Thyroid gland (tissue), 4 donors: ENCODE data around the gene CLASP1. TPM values are rescaled to one million over a fixed set of nuclear protein-coding genes. Genes with fewer than 3 reads are reported as not detected.

Experiments used
- DNase-seq, 2 donors: peaks; one replicate each; pipeline ENCODE4 v3.0.0-alpha.2; 2019
- H3K27ac ChIP-seq, 3 donors: fragments of 200-600 bp; sonication (generic); 1 replicate in 2 of 3; 2 replicates in 1 of 3; pipeline ENCODE4 v1.5.1; 2016 to 2019; ENCODE audit warnings: mild to moderate bottlenecking in 1 of 3, moderate library complexity in 1 of 3
- H3K27me3 ChIP-seq: fragments of 200-600 bp; sonication (generic); one replicate; pipeline ENCODE4 v1.5.1; 2019
- H3K36me3 ChIP-seq, 2 donors: fragments of 200-600 bp; sonication (generic); one replicate each; pipeline ENCODE4 v1.5.1; 2016 to 2019
- H3K4me1 ChIP-seq, 2 donors: fragments of 200-600 bp; sonication (generic); one replicate each; pipeline ENCODE4 v1.5.1; 2017 to 2019
- H3K4me3 ChIP-seq, 3 donors: fragments of 200-600 bp; sonication (generic); replicated peaks in 1 of 3; 1 replicate in 2 of 3; 2 replicates in 1 of 3; pipeline ENCODE4 v1.5.1; 2016; ENCODE audit warnings: mild to moderate bottlenecking in 1 of 3
- H3K9me3 ChIP-seq: fragments of 200-600 bp; sonication (generic); one replicate; pipeline ENCODE4 v1.5.1; 2017
- CTCF ChIP-seq, 6 experiments: fragments of 200-600 bp in 3 of 6; fragments of 450-650 bp in 3 of 6; sonication (generic) in 3 of 6; IDR thresholded peaks; one replicate each; pipeline ENCODE4 v1.5.1; 2016 to 2019; ENCODE audit warnings: antibody characterized with exemption in 6 of 6, mild to moderate bottlenecking in 2 of 6, inconsistent platforms in 1 of 6, moderate library complexity in 1 of 6
- POLR2A ChIP-seq, 2 donors: fragments of 450-650 bp; IDR thresholded peaks; one replicate each; pipeline ENCODE4 v1.6.1; 2017; ENCODE audit warnings: antibody characterized with exemption in 2 of 2, mild to moderate bottlenecking in 2 of 2, moderate library complexity in 1 of 2
- WGBS, 2 donors: methylation state at CpG; one replicate each; pipeline ENCODE4 v1.1.5; 2017; 5-methylcytosine and 5-hydroxymethylcytosine counted together
- intact Hi-C: fragments of 100-400 bp; cut with DNase I; formaldehyde crosslinking; loops from one replicate; pipeline ENCODE4 v1.15.1; 2023
- total RNA-seq, 4 donors: library from RNA; depleted of rRNA; stranded (reverse); fragments of >200 nt; gene quantifications; one replicate each; pipeline ENCODE4 v1.2.3, GENCODE V29; 2016

Gene CLASP1
- total RNA-seq, 4 donors from 2014 or later, result 69.3 to 110 (median 98.3) TPM

- Histone ChIP-seq H3K4me3 (no peak overlapping the region), H3K27me3 (no peaks in the 10 kb centered on the region), H3K27ac (peak overlapping the region in 2 of 3 donors; percentile 35 to 39), H3K36me3 (no peaks in the 10 kb centered on the region), H3K4me1 (peaks cover 7 to 13% of the 10 kb centered on the region in 2 donors), H3K9me3 (no peaks in the 10 kb centered on the region)
- intact Hi-C loops, result no loop called here
- no peak for TF ChIP-seq POLR2A (IDR thresholded peaks at IDR 0.05)
- TF ChIP-seq CTCF (IDR thresholded peaks at IDR 0.05), result peak in 5 of 6 experiments; percentile 37 to 63 (median 51)
- 47 to 50% methylated on average over 11 of the region's 11 CpGs for WGBS, 2 donors
- peak; percentile 22 to 24 for DNase-seq
Observed at GRCh38 chr2:121596221-121597080, 52.8 kb downstream of the CLASP1 start.

DNA sequence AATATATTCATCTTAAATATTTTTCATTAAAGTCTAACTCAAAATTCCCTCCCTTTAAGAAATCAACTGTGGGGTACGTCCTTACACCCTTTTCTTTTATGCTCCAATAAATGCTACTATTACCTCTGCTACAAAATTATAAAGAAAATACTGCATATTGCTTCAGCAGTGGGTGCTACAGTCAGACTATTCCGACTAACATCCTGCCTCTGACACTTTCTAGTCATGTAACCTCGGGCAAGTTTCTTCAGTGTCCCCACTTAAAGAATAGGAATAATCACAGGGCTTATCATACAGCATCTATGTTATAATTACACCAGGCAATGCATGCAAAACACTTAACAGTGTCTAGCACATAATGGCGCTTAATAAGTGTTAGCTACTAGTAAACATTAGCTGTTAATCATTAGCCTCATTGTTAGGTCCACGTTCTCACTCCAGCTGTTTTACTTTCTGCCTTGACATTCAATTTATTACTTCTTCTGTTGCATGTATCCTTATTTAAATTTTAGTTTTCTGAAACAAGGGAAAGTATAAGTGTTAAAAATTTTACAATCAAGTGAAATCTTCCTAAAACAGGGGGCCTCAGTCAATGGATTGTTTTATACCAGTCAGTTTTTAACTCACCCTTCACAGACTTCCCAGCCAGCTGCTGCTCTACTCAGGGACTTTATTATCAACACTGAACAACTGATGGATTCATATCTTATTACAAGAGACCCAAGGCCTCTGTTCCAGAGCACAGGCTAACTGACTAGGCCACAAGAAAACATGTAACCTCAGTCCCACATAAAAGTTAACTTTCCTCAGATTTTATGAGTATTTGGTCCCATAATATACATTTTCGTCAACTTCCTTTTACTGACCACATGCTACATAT, 54.0 kb downstream of the CLASP1 start:
- no peak for DNase-seq
- H3K4me3 ChIP-seq, result no peak overlapping the region
- peaks cover 7 to 13% of the 10 kb centered on the region in 2 donors for H3K4me1 ChIP-seq
- no peaks in the 10 kb centered on the region for H3K27me3 ChIP-seq
- no peaks in the 10 kb centered on the region for H3K36me3 ChIP-seq
- H3K27ac ChIP-seq, result no peak overlapping the region
- 70 to 83% methylated on average over 6 of the region's 6 CpGs for WGBS, 2 donors
- intact Hi-C loops, result no loop called here
- no peaks in the 10 kb centered on the region for H3K9me3 ChIP-seq
- no peak for TF ChIP-seq POLR2A (IDR thresholded peaks at IDR 0.05)
- TF ChIP-seq CTCF (IDR thresholded peaks at IDR 0.05), result no peak

DNA sequence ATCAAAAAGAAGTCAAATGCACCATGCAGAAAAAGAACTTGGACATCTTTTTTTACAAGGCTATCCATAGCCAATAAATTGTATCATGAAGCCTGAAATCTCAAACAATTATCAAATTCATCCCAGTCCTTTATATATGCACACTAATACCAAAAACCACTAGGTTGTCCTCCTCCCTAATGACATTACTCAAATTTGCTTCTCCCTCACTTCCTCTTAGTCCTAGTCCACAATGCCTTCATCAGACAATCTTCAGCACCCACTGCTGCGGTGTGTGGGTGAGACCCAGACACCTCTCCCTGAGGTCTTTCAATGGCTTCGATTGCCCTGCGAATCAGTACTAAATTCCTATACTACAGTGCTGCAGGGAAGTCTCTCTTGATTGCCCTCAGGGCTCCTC, 58.1 kb downstream of the CLASP1 start:
- intact Hi-C loops, result no loop called here

GRCh38 chr2:121588357-121588756, 60.9 kb downstream of the CLASP1 start:
- Histone ChIP-seq H3K4me3 (no peak overlapping the region), H3K4me1 (peaks cover 7 to 22% of the 10 kb centered on the region in 2 donors), H3K9me3 (no peaks in the 10 kb centered on the region), H3K27ac (no peak overlapping the region), H3K36me3 (no peaks in the 10 kb centered on the region), H3K27me3 (no peaks in the 10 kb centered on the region)
- no peak for DNase-seq
- 79 to 94% methylated on average over 1 of the region's 1 CpG for WGBS, 2 donors
- TF ChIP-seq CTCF (IDR thresholded peaks at IDR 0.05), result no peak
- TF ChIP-seq POLR2A (IDR thresholded peaks at IDR 0.05), result no peak
- intact Hi-C loops, result no loop called here

More for the DNA sequence above, 58.1 kb downstream of the CLASP1 start:
- TF ChIP-seq POLR2A (IDR thresholded peaks at IDR 0.05), result no peak
- no peak for TF ChIP-seq CTCF (IDR thresholded peaks at IDR 0.05)
- Histone ChIP-seq H3K36me3 (no peaks in the 10 kb centered on the region), H3K27ac (no peak overlapping the region), H3K4me1 (peaks cover 2 to 17% of the 10 kb centered on the region in 2 donors), H3K4me3 (no peak overlapping the region), H3K27me3 (no peaks in the 10 kb centered on the region), H3K9me3 (no peaks in the 10 kb centered on the region)
- no peak for DNase-seq
- WGBS, 2 donors, result 92 to 95% methylated on average over 3 of the region's 3 CpGs
